K562 (cell line): Measurements from ENCODE around the gene ATP6V0A1. TPM values are rescaled to one million over a fixed set of nuclear protein-coding genes. Genes with fewer than 3 reads are reported as not detected.

Experiments
- ARNT ChIP-seq, 2 experiments: fragments of 450-650 bp; IDR thresholded peaks; 2 replicates each; pipeline ENCODE4 v1.6.1; 2016; ENCODE audit warnings: mild to moderate bottlenecking in 1 of 2
- CC2D1A ChIP-seq: fragments of 450-650 bp; IDR thresholded peaks from 2 replicates; pipeline ENCODE4 v1.6.1; 2017; ENCODE audit warnings: mild to moderate bottlenecking
- EGR1 ChIP-seq: fragments of 450-650 bp; conservative IDR thresholded peaks from 2 replicates; pipeline ENCODE4 v1.6.1; 2017; ENCODE audit warnings: mild to moderate bottlenecking
- ETV5 ChIP-seq: sonication (generic); formaldehyde crosslinking; IDR thresholded peaks from 2 replicates; pipeline ENCODE4 v1.4.0; 2020; ENCODE audit warnings: low read depth, mild to moderate bottlenecking, missing genetic modification reagents
- GATAD2A ChIP-seq: fragments of 450-650 bp; IDR thresholded peaks from 2 replicates; pipeline ENCODE4 v1.6.1; 2017
- MAX ChIP-seq: sonication (generic); formaldehyde crosslinking; IDR thresholded peaks from 2 replicates; pipeline ENCODE4 v1.9.0; 2022; ENCODE audit warnings: mild to moderate bottlenecking, missing genetic modification reagents
- MECOM ChIP-seq: fragments of 250-450 bp; sonication (Bioruptor Pico); IDR thresholded peaks from 2 replicates; pipeline ENCODE4 v1.8.0; 2022; ENCODE audit warnings: inconsistent platforms
- MEIS2 ChIP-seq: fragments of 450-650 bp; IDR thresholded peaks from 2 replicates; pipeline ENCODE4 v1.6.1; 2014; ENCODE audit warnings: mild to moderate bottlenecking; ENCODE audit not compliant: partially characterized antibody
- MTA2 ChIP-seq: fragments of 450-650 bp; IDR thresholded peaks from 2 replicates; pipeline ENCODE4 v1.6.1; 2016; ENCODE audit warnings: low read depth
- NCOR1 ChIP-seq: fragments of 450-650 bp; IDR thresholded peaks from 2 replicates; pipeline ENCODE4 v1.6.1; 2016; ENCODE audit warnings: mild to moderate bottlenecking, moderate library complexity
- NFE2 ChIP-seq: IDR thresholded peaks from 2 replicates; pipeline ENCODE4 v1.6.1; 2014; ENCODE audit warnings: antibody characterized with exemption, low read depth
- NONO ChIP-seq, 2 experiments: fragments of 200-400 bp in 1 of 2; fragments of 450-650 bp in 1 of 2; formaldehyde crosslinking in 1 of 2; IDR thresholded peaks; 2 replicates each; pipeline ENCODE4 v1.6.1; 2017; ENCODE audit warnings: low read depth in 2 of 2, mild to moderate bottlenecking in 2 of 2, moderate library complexity in 2 of 2, low read length in 1 of 2
- PML ChIP-seq: IDR thresholded peaks from 2 replicates; pipeline ENCODE4 v1.6.1; 2012; ENCODE audit warnings: low read length, inconsistent platforms
- RAD21 ChIP-seq, 2 experiments: fragments of 250-450 bp in 1 of 2; fragments of 450-650 bp in 1 of 2; sonication (Bioruptor Pico) in 1 of 2; formaldehyde crosslinking in 1 of 2; IDR thresholded peaks in 1 of 2; conservative IDR thresholded peaks in 1 of 2; 2 replicates each; pipeline versions ENCODE4 v1.4.0 to v1.8.0; 2020 to 2022; ENCODE audit warnings: mild to moderate bottlenecking in 2 of 2, moderate library complexity in 1 of 2
- RBBP5 ChIP-seq: fragments of 200-600 bp; sonication (generic); IDR thresholded peaks from 2 replicates; pipeline ENCODE4 v1.6.1; 2012; ENCODE audit warnings: borderline replicate concordance, mild to moderate bottlenecking, low read length, control low read depth, inconsistent platforms; ENCODE audit not compliant: insufficient read depth, poor library complexity, severe bottlenecking
- RFX1 ChIP-seq: fragments of 450-650 bp; IDR thresholded peaks from 2 replicates; pipeline ENCODE4 v1.6.1; 2016; ENCODE audit warnings: mild to moderate bottlenecking, moderate library complexity
- ZMIZ1 ChIP-seq, 2 experiments: fragments of 150-350 bp in 1 of 2; IDR thresholded peaks; 2 replicates each; pipeline ENCODE4 v1.6.1; 2012 to 2016; ENCODE audit warnings: low read depth in 2 of 2, low read length in 2 of 2, mild to moderate bottlenecking in 1 of 2, moderate library complexity in 1 of 2
- ZNF232 ChIP-seq: sonication (generic); formaldehyde crosslinking; IDR thresholded peaks from 2 replicates; pipeline ENCODE4 v1.8.0; 2022; ENCODE audit warnings: mild to moderate bottlenecking, missing genetic modification reagents
- ZNF511 ChIP-seq: sonication (generic); formaldehyde crosslinking; IDR thresholded peaks from 2 replicates; pipeline ENCODE4 v1.8.0; 2022; ENCODE audit warnings: mild to moderate bottlenecking, missing genetic modification reagents
- ZSCAN32 ChIP-seq: fragments of 450-650 bp; formaldehyde crosslinking; IDR thresholded peaks from 2 replicates; pipeline ENCODE4 v1.4.0; 2020; ENCODE audit warnings: mild to moderate bottlenecking, moderate library complexity
- polyA plus RNA-seq, 8 experiments: library from polyadenylated mRNA; depleted of rRNA in 4 of 8; stranded (reverse) in 5 of 8; unstranded in 3 of 8; fragments of >200 nt; fragmentation: Nextera tagmentation in 2 of 8; fragmentation: Illumina TruSeq in 1 of 8; extraction: Ambion mirVana in 2 of 8; extraction: Trizol in 1 of 8; gene quantifications; 2 replicates each; pipeline versions ENCODE4 v1.2.1 to v1.2.3, GENCODE V29; 2011 to 2014; ENCODE audit warnings: inconsistent platforms in 1 of 8, missing spikeins in 1 of 8
- total RNA-seq, 7 experiments: library from RNA; depleted of rRNA in 6 of 7; stranded (reverse); fragments of >200 nt in 6 of 7; fragmentation: Illumina TruSeq in 2 of 7; extraction: Trizol in 2 of 7; gene quantifications; 2 replicates each; pipeline versions ENCODE4 v1.2.1 to v1.2.3, GENCODE V29; 2011 to 2021; ENCODE audit warnings: low replicate concordance in 1 of 7
- TF ChIP-seq, protein P1 (sequence below), 2 experiments: fragments of 450-650 bp; IDR thresholded peaks; 2 replicates each; pipeline ENCODE4 v1.6.1; 2016
- TF ChIP-seq, protein P2 (sequence below): sonication (generic); formaldehyde crosslinking; IDR thresholded peaks from 2 replicates; pipeline ENCODE4 v1.8.1; 2023; ENCODE audit warnings: mild to moderate bottlenecking, missing genetic modification reagents

The ATP6V0A1 gene
- total and polyA plus RNA-seq, 9 of the 15 experiments (the other 6 are each of a cell fraction or from before 2014, with no cell fraction given) = 11.8 to 158 (median 75.5) TPM

- TF ChIP-seq ZMIZ1 (IDR thresholded peaks at IDR 0.05; ENCODE audit: low read depth in 2 of 2, low read length in 2 of 2) (no peak; a peak in 1 of 4 replicates), ARNT (IDR thresholded peaks at IDR 0.05) (0 out of 4 replicates have a peak, but pooled peaks of 1 of the 2 experiments have one; percentile 5), MEIS2 (no peak), NFE2 (0 out of 2 replicates have a peak, but pooled peaks have one; percentile 0), RFX1 (no peak), NONO (IDR thresholded peaks at IDR 0.05; ENCODE audit: low read depth in 2 of 2, low read length in 1 of 2) (0 out of 4 replicates have a peak, but pooled peaks of 1 of the 2 experiments have one; percentile 5), MECOM (CRISPR knock-in tag) (0 out of 2 replicates have a peak, but pooled peaks have one; percentile 29), ETV5 (CRISPR knock-in tag) (peak; percentile 70; the same call in 1 of the 2 replicates), NCOR1 (peak; percentile 76), MTA2 (peak; percentile 50; the same call in 1 of the 2 replicates), ZSCAN32 (CRISPR knock-in tag) (no peak), RBBP5 (no peak), CC2D1A (peak; percentile 37; the same call in 1 of the 2 replicates), PML (0 out of 2 replicates have a peak, but pooled peaks have one; percentile 39), GATAD2A (no peak), MAX (CRISPR knock-in tag) (no peak), EGR1 (peak; percentile 61), RAD21 (CRISPR knock-in tag; conservative IDR thresholded peaks at IDR 0.05 in 1 of 2, IDR thresholded peaks at IDR 0.05 in 1 of 2) (peak in 1 of 2 experiments; percentile 30; a peak in 1 of 4 replicates), ZNF511 (CRISPR knock-in tag) (no peak), ZNF232 (no peak)
- TF ChIP-seq, protein P1, sequence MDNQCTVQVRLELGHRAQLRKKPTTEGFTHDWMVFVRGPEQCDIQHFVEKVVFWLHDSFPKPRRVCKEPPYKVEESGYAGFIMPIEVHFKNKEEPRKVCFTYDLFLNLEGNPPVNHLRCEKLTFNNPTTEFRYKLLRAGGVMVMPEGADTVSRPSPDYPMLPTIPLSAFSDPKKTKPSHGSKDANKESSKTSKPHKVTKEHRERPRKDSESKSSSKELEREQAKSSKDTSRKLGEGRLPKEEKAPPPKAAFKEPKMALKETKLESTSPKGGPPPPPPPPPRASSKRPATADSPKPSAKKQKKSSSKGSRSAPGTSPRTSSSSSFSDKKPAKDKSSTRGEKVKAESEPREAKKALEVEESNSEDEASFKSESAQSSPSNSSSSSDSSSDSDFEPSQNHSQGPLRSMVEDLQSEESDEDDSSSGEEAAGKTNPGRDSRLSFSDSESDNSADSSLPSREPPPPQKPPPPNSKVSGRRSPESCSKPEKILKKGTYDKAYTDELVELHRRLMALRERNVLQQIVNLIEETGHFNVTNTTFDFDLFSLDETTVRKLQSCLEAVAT (IDR thresholded peaks at IDR 0.05) = no peak
- TF ChIP-seq, protein P2, sequence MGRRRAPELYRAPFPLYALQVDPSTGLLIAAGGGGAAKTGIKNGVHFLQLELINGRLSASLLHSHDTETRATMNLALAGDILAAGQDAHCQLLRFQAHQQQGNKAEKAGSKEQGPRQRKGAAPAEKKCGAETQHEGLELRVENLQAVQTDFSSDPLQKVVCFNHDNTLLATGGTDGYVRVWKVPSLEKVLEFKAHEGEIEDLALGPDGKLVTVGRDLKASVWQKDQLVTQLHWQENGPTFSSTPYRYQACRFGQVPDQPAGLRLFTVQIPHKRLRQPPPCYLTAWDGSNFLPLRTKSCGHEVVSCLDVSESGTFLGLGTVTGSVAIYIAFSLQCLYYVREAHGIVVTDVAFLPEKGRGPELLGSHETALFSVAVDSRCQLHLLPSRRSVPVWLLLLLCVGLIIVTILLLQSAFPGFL (CRISPR knock-in tag) = peak; percentile 3; the same call in 1 of the 2 replicates
Observed at GRCh38 chr17:42459256-42459800, 650 bp downstream of the ATP6V0A1 start (continued).
